IPS DF 4.7 (cell line): ENCODE measurements around the gene DOCK10.

Experiments used
- DNase-seq: peaks from one replicate; pipeline ENCODE4 v3.0.0-alpha.2; 2013; ENCODE audit warnings: low spot score; ENCODE audit errors: extremely low read depth

DOCK10 gene

DNA sequence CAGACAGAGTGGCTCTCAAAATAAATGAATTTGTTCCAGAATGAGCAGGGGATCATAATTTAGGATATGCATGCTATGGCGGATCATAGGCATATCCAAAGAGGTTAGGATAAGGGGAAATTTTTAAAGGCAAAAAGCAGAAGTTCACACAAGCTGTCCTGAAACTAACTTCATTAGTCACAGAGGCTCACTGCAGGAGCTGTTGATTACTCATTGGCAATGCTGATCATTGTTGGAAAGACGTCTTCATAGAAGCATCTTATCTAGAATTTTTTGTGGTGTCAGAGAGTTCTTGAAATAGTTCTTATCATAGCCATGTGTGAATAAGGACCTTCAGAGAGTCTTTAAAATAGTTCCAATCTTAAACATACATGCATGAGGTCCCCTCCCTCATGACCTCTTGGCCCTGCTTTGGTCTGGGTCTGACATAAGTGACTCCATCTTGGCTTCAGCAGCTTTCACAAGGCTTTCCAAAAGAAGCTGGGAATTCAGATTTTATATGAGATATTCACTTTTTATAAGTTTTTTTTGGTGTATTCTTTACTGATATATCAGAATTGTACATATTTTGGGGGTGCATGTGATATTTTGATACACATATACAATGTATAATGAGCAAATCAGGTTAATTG lies 318.6 kb downstream of the DOCK10 start:
- DNase-seq, result no peak

- DNase-seq, result no peak
Measured at GRCh38 chr2:224722770-224723169, 319.5 kb downstream of the DOCK10 start.

DNA sequence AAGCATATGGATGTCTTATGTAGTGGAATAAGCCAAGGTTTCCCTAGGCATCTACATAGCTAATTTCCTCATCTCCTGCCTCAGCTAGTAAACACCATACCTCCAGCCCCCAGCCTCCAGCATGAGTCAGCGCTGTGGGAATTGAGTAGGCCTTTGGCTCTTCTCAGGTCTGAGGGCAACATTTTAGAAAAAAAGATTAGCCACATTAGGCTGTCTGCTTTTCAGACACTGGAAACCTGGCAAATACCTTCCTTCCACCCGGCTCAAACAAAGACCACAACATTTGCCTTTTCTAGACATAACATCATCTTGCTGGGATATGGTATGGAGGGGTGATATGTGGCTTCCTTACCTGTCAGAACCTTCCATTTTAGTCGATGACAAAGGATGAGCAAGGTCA lies 320.0 kb downstream of the DOCK10 start:
- DNase-seq, result no peak

GRCh38 chr2:224716921-224717320 lies 325.3 kb downstream of the DOCK10 start:
- no peak for DNase-seq

- no peak for DNase-seq
Measured at GRCh38 chr2:224716201-224716600, 326.1 kb downstream of the DOCK10 start, which contains the start of gene CCDC195. CCDC195 (minus strand) TSS chr2:224716365; CDS start chr2:224716365, 0 bp downstream.
